Left hindlimb (tissue), 1 donor: ENCODE data around the gene NCAM2.

Experiments used
- DNase-seq: peaks from one replicate; pipeline ENCODE4 v3.0.0-alpha.2; 2018

NCAM2 gene

DNA sequence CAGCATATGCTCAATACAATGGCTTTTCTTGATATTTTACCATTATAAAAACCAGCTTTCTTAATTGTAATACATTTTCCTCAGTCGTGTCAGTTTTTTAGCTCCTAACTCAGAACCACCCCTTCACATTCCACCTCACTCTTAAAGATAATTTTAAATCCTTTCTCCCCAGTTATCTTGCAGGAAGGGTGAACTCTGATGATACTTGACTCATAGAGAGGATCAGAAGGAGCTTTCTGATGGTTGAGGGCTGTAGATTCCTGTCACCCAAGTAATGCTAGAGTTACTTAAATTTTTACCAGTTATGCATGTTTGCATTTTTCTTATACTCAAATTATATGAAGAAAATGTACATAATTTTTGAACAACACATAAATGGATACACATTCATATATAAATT is 233.7 kb downstream of the NCAM2 start:
- DNase-seq: no peak

DNA sequence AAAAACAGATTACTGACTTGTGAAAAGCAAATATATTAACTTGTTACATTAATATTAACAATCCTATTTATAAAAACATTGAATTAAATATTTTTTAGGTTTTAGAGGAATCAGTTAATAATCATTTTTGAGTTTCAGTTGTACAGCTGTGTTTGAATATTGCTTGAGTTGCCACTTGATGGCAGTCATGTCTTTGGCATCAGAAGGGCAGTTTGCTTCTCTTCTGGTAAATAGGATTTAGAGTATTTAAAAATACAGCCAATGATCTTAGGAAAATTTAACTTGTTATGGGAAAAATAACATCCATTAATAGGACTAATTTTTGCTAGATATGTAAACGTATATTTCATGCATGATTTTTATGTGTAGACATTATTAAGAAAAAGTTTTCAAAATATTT is 234.1 kb downstream of the NCAM2 start:
- DNase-seq: no peak

GRCh38 chr21:21233051-21233450 is 234.8 kb downstream of the NCAM2 start:
- DNase-seq: no peak

DNA sequence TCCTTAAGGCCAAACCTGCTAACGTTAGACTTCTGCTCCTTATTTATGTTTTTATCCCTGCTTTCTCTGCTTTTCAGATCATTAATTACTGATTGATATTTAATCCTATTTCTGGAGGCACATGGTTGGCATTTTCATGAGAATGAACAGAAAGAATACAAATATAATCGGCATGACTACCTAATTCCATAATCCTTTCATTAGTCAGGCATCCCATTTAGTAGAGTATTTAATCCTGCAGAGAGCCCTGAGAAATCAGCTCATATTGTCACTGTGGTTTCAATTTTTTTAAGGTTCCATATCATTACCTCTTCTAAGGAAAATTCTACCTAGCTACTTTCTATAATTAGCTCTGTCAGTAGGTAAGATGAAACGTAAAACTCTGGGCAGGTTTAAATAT is 238.8 kb downstream of the NCAM2 start:
- DNase-seq: no peak

GRCh38 chr21:21238629-21239400 is 240.6 kb downstream of the NCAM2 start:
- no peak for DNase-seq

DNA sequence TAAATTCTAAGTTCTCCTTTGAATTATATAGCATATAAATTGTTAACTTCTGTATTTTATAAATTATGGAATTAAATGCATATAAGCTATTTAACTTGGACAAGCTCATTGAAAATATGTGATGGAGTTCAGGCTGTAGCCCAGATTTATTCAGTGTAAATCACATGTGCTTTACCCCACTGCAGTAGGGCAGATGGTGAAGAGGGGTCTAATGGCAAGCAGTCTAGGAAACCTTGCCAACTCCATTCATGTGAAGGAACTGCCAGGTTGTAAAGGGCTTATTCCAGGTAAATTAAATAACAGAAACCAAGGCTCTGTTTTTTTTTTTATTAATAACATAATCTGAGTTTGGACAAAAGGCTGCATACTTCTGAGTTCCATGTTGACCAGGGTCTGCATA is 243.2 kb downstream of the NCAM2 start:
- DNase-seq: no peak

DNA sequence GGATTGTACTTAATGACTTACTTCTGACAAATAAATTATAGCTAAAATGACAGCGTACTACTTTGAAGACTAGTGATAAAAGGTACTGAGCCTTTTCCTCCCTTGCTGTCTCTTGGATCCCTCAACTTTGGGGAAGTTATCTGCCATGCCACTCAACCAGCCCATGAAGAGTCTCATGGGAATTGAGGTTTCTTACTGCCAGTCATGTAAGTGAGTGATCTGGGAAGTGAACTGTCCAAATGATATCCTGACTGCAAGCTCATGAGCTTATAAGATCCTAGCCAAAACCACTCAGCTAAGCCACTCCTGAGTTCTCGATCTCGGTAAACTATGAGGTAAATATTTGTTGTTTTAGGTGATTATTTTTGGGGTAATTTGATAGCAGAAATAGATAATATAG is 247.8 kb downstream of the NCAM2 start:
- DNase-seq: no peak

GRCh38 chr21:21247424-21247823 is 249.2 kb downstream of the NCAM2 start:
- no peak for DNase-seq

DNA sequence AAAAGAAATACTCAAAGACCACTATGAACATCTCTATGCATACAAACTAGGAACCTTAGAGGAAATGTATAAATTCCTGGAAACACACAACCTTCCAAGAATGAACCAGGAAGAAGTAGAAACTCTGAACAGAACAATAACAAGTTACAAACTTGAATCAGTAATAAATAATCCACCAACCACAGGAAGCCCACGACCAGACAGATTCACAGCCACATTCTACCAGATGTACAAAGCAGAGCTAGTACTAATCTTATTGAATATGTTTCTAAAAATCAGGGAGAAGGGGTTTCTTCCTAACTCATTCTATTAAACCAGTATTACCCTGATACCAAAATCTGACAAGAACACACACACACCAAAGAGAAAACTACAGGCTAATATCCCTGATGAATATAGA is 263.8 kb downstream of the NCAM2 start:
- DNase-seq: no peak

DNA sequence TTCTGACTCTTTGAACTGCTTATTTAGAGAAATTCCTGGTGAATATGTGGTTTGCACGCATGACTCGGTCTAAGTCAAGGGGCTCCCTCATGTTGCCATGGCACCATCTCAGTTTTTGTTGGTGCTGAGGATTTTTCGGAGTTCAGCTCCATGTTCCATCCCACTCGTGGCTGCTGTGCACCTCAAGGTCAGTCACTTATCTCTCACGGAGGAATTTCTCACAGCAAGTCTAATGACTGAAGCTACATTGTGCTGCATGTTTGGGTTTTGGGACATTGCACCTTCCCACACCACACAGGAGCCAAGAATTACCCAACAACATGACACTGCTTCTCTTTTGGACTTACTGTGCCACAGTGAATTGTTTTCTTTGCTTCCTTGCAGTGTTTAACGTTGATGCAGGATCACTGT is 269.9 kb downstream of the NCAM2 start:
- DNase-seq: no peak

GRCh38 chr21:21268885-21269284 is 270.7 kb downstream of the NCAM2 start:
- no peak for DNase-seq

DNA sequence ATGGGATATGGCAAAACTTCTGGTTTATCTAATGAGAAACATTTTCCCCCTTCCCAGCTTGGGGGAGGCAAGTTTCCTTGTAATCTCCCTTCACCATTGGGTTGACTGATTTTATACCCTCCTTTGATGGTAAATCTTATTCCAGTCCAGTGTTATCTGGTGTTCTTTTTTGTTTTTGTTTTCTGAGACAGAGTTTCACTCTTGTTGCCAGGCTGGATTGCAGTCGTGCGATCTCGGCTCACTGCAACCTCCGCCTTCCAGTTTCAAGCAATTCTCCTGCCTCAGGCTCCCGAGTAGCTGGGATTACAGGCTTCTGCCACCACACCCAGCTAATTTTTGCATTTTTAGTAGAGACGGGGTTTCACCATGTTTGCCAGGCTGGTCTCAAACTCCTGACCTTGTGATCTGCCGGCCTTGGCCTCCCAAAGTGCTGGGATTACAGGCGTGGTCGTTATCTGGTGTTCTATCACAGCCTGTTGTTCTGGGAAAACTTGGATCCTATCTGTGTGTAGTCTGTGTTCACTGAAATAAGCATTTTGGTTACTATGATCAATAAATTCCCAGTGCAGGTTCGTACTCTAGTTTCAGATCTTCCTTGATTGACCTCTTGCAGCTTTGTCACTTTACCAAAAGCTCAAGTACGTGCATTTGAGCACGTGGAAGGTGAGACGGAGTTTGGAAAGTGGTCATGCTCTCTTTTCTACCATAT is 281.1 kb downstream of the NCAM2 start:
- no peak for DNase-seq

GRCh38 chr21:21283810-21284209 is 285.6 kb downstream of the NCAM2 start:
- no peak for DNase-seq

DNA sequence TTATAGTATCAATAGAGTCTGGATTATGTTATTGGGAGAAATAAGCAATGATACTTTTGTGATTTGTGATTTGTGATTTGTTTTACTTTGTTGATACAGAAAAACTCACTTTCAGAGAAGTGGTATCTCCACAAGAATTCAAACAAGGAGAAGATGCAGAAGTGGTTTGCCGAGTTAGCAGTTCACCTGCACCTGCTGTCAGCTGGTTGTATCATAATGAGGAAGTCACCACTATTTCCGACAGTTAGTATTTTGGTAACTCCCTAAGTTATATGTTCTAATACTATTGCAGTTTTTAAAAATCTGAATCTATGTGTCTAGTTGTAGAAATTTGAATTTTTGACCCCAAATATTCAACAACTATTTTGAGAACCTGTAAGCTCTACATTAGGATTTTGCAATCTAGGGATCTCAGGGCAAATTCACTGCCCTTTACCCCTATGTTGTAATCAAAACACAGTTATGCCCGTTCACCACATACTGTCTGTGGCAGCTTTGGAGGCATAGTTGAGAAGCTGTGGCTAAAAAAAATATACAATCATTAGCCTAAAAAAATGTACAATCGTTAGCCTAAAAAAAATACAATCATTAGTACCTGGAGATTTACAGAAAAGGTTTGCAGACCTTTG is 288.1 kb downstream of the NCAM2 start:
- no peak for DNase-seq

DNA sequence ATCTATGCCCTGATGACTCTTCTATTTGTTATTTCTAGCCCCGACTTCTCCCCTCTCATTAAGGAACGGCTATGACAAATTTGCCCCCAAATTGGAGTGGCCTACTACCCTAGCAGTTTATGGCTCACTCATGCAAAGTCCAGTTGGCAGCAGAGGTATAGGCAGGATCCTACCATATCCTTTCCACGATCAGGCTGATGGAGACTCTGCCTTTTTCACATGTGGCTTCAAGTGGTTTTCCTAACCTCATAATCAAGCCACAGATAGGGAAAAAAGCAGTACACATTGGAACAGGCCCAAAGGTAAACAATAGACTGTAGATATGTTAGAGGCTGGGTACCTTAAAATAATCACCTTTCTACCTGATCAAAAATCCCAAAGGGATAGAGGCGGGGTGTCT is 292.5 kb downstream of the NCAM2 start:
- no peak for DNase-seq

- no peak for DNase-seq
Measured at GRCh38 chr21:21291883-21292569, 293.8 kb downstream of the NCAM2 start.

- DNase-seq: no peak
Measured at GRCh38 chr21:21295303-21295702, 297.1 kb downstream of the NCAM2 start.

- no peak for DNase-seq
Measured at GRCh38 chr21:21297211-21297610, 299.0 kb downstream of the NCAM2 start.

DNA sequence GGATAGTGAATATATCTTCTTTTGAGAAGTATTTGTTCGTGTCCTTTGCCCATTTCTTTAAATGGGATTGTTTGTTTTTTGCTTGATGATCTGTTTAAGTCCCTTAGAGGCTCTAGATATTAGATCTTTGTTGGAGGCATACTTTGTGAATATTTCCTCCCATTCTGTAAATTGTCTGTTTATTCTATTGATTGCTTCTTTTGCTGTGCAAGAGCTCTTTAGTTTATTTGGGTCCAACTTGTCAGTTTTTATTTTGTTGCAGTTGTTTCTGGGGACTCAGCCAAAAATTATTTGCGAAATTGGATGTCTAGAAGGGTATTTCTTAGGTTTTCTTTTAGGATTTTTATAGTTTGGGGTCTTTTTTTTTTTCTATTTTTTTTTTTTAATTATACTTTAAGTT is 302.8 kb downstream of the NCAM2 start:
- no peak for DNase-seq

DNA sequence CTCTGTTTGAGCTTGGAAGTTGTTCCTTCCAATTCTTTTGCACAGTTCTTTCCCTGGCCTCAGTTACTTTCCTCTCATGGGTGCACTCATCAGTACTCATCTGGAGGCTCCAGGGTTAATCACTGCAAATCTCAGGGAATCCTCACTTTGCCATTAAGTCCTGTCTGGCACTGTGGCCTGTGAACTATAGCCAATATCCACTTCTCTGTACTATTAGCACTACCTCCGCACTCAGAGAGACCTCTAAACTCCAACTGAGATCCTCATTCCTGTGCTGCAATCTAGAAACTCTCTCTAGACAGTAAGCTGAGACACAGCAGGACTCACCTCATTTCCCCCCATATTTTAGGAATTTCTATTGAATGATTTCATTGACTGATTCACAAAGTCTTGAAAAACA is 311.3 kb downstream of the NCAM2 start:
- DNase-seq: no peak

DNA sequence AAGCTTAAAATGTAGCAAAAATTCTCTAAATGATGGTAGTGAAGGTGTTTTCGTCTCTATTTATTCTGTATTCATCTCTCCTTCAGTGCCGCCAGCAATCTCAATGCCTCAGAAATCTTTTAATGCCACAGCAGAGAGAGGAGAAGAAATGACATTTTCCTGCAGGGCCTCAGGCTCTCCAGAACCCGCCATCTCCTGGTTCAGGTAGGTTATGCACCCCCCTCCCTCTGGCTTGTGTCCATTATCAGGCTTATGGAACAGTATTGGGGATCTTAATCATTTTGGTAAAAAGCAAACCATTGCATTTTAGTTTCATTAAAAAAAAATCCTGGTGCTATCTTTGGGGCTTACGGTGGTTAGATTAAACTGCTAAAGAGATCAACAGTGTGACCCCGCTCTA is 326.1 kb downstream of the NCAM2 start:
- no peak for DNase-seq

- DNase-seq: no peak
Measured at GRCh38 chr21:21332492-21332891, 334.3 kb downstream of the NCAM2 start.

GRCh38 chr21:21341041-21341440 is 342.8 kb downstream of the NCAM2 start:
- DNase-seq: no peak

DNA sequence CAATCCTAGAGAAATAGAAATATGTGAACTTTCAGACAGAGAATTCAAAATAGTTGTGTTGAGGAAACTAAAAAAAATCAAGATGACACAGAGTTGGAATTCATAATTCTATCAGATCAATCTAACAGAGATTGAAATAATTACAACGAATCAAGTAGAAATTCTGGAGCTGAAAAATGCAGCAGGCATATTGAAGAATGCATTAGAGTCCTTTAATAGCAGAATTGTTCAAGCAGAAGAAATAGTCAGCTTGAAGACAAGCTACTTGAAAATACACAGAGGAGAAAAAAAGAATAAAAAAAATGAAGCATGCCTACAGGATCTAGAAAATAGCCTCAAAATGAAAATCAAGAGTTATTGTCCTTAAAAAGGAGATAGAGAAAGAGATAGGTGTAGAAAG is 347.1 kb downstream of the NCAM2 start:
- no peak for DNase-seq
